HCEC 1CT (cell line): ENCODE results near the gene DDX21.
"Not testable (repeated sequence)": the region's sequence is repeated elsewhere in the genome, so short reads cannot be mapped to it uniquely, and the experiment has no call there.

Source experiments
- DNase-seq: peaks from one replicate; pipeline ENCODE4 v3.0.0-alpha.2; 2017

The DDX21 gene

GRCh38 chr10:68988530-68989316, 32.8 kb downstream of the DDX21 start, which contains the start of gene KIFBP:
KIFBP (plus strand) TSS chr10:68988803; CDS start chr10:68988833, 30 bp downstream.
- DNase-seq, result peak; percentile 98

- peak; percentile 5 for DNase-seq
Observed at GRCh38 chr10:68989317-68989990, 33.5 kb downstream of the DDX21 start.

GRCh38 chr10:68992636-68993440, 36.9 kb downstream of the DDX21 start:
- peak; percentile 92 for DNase-seq

- DNase-seq, result no peak
Observed at GRCh38 chr10:68997211-68997610, 41.2 kb downstream of the DDX21 start.

- peak; percentile 67 for DNase-seq
Observed at GRCh38 chr10:69004821-69005220, 48.9 kb downstream of the DDX21 start.

- no peak for DNase-seq
Observed at GRCh38 chr10:69005704-69006485, 49.9 kb downstream of the DDX21 start.

- no peak for DNase-seq
Observed at GRCh38 chr10:69007260-69007659, 51.3 kb downstream of the DDX21 start.

- DNase-seq, result peak; percentile 71
Observed at GRCh38 chr10:69009360-69009759, 53.4 kb downstream of the DDX21 start.

GRCh38 chr10:69010151-69010640, 54.2 kb downstream of the DDX21 start:
- DNase-seq, result no peak

GRCh38 chr10:69012778-69013177, 56.8 kb downstream of the DDX21 start:
- not testable (repeated sequence) for DNase-seq

- DNase-seq, result no peak
Observed at GRCh38 chr10:69014171-69014570, 58.2 kb downstream of the DDX21 start.

- DNase-seq, result no peak
Observed at GRCh38 chr10:69018613-69019012, 62.6 kb downstream of the DDX21 start.

- DNase-seq, result no peak
Observed at GRCh38 chr10:69022611-69023010, 66.6 kb downstream of the DDX21 start.

GRCh38 chr10:69025370-69025896, 69.5 kb downstream of the DDX21 start:
- DNase-seq, result no peak

- no peak for DNase-seq
Observed at GRCh38 chr10:69033256-69033655, 77.3 kb downstream of the DDX21 start.
